GM21528 (cell line): ENCODE measurements around the gene TOMM6.
A peak's percentile ranks its signal among the peaks of the same experiment; 100 is the strongest.
"Not testable (repeated sequence)": the region's sequence is repeated elsewhere in the genome, so short reads cannot be mapped to it uniquely, and the experiment has no call there.

Experiments used
- ATAC-seq: cut with Tn5 transposase; IDR thresholded peaks from one replicate; pipeline ENCODE4 v1.9.1; 2021; ENCODE audit warnings: mild to moderate bottlenecking, moderate library complexity; ENCODE audit not compliant: unreplicated experiment, low FRiP score

Gene TOMM6

DNA sequence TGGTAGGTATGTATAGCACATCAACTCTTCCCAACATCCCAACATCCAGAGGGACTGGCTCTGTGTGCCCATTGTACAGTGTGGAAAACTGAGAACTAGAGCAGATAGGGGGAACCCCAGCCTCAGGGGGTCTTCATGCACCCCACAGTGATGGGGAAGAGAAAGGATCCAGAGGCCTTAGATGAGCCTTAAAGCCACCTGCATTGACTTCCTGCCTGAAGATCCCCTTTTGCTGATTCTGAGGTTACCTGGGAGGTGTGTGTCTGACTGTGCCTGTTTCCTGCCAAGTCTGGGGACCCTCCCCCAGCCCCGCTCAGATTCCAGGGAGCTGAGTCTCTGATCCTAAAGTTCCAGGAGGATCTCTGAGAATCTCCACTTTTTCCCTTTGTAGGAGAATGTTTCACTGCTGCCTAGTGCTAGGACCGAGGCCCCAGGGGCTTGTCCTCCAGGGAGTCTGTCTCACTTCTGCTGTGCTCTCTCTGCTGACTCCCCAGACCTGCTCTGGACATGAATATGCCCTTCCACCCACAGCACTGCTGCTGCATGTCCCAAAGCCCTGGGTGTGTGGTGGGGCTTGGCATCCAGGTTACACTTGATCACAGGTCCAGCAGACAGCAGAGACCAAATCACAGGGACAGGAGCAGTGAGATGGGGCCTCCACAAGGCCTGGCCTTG lies 27.5 kb upstream of the TOMM6 start:
- no peak for ATAC-seq

DNA sequence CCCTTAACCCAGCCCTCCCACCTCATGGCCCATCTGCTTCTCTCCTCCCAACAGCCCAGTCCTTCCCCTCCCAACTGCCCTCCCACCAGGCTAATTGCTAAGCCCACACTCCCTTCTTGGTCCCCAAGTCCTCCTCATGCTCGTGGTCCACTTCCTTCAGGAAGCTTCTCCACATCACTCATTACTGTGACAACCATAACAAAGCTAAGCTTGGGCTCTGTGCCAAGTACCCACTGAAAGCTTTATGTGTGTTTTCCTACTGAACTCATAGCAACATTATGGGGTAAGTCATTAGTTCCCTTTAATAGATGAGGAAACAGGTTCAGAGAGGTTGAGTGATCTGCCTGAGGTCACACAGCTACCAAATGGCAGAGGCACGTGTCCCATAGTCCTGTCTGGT lies 24.0 kb upstream of the TOMM6 start:
- no peak for ATAC-seq

DNA sequence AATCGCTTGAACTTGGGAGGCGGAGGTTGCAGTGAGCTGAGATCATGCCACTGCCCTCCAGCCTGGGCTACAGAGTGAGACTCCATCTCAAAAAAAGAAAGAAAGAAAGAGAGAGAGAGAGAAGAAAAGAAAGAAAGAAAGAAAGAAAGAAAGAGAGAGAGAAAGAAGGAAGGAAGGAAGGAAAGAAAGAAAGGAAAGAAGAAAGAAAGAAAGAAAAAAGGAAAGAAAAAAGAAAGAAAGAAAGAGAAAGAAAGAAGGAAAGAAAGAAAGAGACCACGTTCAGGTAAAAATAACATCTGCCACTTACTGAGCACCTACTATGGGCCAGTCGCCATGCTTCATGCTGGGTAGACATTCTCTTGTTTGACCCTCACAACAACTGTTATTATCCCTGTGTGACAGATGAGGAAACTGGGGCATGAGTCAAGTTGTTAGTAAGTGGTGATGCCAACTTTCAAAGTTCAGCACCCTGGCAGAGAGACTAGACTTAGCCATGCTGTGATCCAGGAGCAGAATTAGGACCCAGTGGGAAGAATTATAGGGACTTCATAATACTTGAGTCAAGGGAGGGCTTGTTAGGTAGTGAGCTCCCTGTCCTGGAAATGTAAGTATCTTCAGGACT lies 21.3 kb upstream of the TOMM6 start:
- ATAC-seq = not testable (repeated sequence)

DNA sequence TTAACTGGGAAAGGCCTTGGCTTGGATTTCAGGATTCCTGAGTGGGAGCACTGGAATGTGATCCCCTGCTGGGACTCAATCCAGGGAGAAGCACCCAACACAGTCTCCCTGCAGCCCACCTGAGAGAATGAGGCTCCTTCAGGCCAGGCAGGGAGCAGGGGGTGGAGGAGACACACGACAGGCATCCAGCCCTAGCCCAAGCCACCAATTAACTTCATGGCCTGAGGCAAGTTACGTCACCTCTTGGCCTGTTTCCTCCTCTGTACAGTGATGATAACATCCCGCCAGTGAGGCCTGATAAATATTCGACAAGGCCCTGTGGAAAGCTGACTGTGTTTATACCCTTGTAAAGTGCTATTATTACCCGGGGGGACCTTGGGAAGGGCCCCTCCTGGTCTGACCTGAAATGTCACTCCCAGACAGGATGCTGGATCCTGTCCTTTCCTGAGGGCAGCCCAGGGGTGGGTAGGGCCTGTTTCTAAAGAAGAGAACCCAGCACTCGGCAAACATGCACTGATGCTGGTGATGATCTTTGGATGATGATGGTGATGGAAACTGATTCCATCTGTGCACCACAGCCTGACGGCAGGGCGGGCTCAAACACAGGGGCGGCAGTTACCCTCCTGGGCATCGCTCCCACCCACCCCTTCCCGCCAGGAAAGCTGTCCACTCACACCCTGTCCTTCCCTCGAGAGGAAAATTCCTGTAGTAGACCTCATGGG lies 20.2 kb upstream of the TOMM6 start:
- ATAC-seq = no peak

DNA sequence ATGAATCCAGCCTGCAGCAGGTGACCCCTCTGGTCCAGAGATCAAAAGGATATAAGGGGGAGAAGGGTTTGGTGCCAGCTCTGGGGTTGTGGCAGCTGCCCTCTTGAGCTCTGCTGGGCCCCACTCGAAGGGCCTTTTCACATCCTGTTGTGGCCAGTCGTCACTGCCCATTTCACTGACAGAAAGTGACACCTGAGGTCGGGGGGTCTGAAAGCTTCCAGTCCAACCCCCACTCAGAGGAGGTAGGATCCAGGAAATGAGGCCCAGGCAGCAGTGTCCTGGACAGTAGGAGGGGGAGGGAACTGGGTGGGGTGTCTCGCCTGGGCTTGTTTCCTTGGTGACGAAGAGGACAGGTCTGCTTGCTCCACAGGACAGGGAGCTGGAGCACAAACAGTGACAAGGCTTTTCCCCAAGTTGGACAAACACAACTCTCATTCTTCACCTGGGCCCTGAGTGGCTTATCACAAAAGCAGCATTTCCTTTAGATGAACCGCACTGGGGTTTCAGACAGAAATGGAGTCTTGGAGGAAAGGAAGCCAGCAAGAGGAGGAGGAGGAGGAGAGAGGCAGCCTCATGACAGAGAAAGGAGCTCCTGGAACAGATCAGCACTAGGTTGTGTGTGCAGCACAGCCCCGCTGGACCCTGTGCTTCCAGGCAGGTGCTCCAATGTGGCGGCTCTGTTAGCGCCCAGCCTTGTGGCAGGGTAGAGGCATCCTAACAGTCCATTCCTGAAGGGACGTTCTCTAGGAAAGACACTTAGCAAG lies 18.8 kb upstream of the TOMM6 start:
- no peak for ATAC-seq

DNA sequence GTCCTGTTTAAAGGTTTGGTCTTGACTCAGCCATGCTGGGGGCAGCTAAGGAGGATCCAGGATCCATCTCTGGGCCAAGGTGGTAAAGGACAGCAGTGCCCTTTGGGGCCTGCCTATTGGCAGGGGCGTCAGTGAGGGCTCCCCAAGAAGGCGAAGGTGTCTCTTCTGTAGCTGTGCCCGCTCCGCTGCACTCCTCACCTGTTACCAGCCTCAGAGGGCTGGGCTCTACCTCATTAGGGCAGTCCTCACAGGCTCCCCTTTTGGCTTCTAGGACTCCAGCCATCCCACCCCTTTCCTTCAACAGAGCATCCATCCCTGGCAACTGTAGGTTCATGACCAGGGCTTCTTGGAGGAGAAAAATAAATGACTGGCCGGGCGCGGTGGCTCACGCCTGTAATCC lies 18.1 kb upstream of the TOMM6 start:
- ATAC-seq = no peak

DNA sequence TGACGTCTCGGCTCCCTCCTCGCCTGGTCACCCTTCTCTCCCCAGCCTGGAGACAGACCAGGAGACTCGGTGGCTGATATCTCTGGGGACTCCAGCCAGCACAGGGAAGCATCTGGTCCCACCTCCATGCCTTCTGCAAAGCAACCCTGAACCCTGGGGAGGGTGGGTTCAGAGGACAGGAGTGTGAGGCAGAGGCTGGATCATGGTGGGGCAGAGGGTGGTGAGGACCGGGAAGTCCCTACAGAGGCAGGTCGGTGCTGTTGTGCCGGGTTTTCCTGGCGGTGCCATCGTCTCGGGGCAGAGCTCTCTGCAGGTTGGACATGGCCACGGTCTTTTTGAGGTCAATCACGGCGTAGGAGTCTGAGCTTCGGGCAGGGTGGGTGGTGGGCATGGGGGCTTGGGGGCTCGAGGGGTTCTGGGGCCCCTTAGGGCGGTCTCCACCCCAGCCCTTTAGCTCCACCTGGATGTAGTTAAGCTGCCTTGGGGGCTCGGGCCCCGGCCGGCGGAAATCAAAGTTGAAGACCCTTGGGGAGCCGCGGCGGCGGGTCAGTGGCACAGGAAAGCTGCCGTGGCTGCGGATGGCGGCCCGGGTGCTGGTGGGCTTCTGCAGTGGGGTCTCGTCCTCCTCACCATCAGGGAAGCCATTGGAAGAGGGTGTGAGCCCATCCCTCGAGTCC lies 17.0 kb upstream of the TOMM6 start:
- ATAC-seq = no peak

DNA sequence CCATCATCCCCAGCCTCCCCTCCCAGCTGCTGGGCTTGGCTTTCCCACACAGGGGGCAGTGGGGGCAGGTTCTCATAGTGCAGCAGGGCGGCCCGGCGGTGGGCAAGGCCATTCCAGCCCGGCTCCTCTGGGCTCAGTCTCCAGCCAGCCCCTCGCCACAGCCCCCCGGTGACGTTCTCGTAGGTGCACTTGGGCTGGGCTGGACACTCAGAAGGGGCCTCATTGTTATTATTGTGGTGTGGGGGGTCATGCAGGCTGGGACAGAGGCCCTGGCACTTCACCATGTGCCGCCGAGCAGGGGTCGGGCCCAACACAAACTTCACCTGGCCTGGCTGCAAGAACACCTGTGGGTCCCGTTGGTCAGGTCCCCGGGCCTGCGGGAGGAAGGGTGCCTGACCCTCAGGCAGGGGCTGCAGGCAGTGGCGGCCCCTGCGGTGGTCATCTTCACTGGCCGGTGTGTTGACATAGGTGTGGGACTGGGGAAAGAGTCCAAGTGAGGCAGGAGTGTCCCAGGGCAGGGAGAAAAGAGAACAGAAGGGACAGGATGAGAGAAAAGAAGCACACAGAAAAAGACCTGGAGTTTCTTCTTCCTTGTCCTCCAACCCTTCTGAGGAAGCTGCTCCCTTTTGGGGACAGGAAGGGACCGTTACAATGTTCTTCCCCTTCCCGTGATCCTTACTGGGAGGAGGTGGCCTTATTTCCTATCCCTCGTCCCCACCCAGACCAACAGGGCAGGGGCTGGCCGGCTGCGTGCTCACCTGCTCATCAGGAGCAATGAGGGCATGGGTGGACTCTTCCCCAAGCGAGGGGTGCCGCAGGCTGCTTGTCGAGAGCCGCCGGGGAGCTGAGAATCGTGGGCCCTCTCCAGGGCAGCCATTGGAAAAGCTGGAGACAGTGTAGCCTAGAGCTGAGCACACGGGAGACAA lies 16.2 kb upstream of the TOMM6 start:
- ATAC-seq = no peak

DNA sequence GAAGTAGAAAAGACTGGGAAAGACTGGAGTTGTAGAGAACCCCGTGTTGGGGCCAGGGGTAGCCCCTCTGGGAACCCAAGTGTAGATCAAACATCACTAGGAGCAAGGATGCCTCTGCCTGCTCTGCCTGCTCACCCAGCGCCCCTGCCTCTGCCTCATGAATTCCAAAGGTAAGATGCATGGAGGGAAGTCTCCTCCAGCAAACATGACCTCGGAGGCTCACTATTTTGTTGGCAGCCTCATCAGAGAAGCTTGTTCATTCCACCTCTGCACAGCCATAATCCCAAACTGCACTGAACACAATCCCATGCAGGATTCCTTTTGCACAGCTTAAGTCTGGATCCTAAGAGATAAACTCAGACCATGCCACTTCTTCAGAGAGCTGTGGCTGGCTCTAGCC lies 12.7 kb upstream of the TOMM6 start:
- no peak for ATAC-seq

DNA sequence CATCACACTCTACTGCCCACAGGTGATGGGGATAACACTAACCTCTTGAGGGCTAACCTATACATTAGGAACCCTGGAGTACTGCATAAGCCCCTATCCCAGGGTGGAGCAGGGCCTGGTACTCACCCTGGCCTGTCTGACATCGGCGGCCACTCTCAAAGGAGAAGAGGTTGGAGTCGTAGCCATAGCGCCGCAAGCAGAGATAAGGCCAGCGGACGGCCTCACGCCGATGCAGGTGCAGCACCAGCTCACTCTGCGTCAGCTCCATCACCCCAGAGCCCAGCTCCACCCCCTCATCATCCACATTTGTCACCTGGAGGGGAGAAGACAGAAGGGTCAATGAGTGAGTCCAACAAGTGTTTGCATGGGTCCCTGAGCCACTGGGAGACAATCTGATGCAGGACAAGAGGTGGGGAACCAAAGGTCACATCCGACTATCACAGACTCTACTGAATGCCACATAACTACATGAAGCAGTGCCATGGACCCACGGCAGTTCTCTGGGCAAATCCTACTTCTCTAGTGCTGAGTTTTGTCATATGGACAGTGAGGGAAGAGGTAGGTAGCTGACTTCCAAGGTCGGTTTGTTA lies 12.1 kb upstream of the TOMM6 start:
- no peak for ATAC-seq

DNA sequence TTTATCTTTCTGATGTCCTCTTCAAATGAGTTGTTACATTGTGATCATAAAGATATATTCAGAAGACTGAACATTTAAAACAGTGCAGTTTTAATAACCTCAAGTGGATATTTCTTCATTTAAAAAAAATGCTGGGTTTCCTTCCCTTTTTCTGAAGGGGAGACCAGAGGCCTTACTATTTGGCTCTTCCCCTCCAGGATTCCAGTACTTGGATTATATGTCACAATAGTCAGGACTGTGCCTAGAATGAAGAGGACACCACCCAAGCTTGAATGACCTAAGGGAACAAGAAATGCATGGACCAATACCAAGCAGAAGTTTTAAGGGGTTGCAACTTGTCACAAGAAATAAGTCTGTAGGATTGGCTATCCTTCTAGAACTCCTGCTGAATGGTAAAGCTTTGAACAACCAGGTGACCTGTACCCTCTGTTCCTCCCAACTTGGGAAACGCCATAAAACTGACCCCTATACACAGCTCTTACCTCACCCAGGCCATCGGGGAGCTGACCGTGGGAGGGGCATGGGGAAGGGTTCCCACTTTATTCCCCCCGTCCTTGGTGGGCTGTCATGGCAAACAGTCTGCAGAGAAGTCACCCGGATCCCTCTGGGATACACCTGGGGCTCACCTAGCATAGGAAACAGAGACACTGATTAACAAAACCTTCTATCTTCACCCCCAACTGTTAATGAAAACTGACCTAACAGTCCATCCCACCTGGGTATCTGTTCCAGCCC lies 9.8 kb upstream of the TOMM6 start:
- no peak for ATAC-seq

DNA sequence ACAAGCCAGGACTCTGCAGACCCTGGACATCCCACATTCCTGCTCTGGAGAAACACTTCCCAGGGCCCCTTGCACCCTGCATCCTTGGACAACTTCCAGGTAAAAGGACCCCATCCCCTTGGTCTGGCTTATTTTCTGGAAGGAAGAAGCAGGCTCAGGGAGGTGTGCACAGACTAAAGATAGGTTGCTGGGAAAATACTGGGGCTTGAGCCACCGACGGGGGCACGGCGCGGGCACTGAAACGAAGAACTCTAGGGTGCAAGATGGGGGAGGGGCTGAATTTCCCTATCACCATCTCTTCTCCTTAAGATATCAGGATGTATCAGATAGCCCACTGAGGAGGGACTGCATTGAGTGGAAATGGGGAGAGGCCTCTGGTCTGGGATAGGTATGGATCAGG lies 8.6 kb upstream of the TOMM6 start:
- ATAC-seq = no peak

DNA sequence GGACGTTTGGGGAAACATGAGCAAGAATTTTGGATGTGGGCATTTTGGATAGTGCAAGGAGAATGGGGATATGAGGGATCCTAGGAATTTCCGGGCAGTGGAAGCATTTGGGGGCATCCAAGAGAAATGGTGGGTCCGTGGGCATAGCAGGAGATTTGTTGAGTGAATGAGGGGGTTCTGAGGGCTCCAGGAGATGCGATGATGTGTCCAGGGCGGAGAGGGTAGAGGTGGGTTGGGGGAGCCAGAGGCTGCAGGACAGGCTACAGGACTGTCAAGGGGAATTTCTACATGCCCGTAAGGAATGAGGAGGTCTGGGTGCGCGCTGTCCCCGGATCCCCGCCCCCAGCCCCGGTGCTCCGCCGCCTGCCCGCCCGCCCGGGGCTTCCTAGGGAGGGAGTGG lies 8.2 kb upstream of the TOMM6 start:
- ATAC-seq = peak; percentile 21

DNA sequence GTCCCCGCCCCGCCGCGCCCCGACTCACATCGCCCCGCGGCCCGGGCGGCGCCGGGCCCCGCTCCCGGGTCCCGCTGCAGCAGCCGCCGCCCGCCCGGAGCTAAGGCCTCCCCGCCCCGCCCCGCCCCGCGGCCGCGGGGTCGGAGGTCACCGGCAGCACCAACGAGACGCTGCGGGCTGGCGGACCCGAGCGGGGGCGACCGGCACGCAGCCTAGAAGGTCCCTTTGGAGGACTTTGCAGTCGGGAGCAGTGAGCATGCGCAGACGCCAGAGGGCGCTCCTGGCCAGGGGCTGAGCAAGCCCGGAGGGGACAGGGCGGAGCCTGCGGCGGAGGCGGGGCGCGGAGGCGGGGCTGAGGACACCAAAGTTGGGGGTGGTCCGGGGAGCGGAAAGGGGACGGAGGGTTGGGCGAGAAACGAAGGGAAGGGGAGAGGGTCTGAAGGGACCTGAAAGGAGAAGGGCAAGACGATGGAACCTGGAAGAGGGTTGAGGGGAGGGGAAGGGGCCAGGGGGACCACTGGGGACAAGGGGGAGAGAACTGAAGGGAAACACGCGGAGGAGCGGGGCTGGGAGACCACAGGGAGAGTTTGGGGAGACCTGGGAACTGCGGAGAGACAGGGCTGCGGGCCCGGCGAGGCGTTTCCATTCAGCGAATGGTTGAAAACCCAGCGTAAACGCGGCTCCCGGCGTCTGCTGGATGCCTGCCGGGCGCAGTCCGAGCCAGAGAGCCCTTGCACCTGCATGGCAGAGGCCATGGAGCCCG lies 7.5 kb upstream of the TOMM6 start, which contains the start of gene FRS3:
Gene FRS3 (minus strand): TSS at position 113 of the 763 bp plus-strand sequence. CDS start 2,913 bp downstream, outside the sequence.
- ATAC-seq = peak; percentile 94

DNA sequence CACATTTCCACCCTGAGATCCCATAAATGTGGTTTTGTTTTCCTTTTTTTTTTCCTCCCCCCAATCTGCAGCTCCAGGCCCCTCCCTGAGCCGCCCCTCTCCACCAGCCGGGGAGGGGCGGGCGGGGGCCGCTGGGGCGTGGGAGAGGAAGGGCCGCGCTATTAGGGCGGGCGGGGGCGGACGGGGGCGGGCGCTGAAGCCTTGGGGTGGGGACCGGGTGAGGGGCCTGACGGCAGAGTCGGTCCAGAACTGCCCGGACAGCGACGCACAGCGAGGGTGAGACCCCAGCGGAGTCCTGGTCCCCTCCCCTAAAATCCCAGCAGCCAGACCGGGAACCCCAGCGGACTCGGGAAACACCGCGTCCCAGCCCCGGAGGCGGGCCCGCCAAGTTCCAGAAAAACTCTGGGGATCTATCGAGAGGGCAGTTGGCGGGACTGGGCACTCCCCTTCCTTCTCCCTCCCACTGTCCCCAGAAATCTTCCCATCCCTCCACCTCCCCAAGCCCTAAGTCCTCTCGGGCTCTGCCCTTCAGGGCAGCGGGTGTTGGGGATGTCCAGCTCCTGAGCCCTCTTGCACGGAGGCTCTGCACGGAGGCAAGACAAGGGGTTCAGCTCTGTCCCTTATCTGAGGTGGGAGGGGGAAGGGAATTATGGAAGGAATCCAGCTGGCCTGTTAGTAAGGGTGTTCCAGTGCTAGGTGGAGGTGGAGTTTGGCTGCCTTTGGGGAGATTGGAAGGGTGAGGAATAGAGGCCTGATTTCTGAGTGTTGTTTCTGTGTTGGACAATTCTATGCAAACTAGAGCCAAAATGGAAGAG lies 6.7 kb upstream of the TOMM6 start, which contains the start of gene PRICKLE4:
Gene PRICKLE4 (plus strand): TSS at position 232 of the 815 bp plus-strand sequence. CDS start 2,692 bp downstream, outside the sequence.
- ATAC-seq = no peak

DNA sequence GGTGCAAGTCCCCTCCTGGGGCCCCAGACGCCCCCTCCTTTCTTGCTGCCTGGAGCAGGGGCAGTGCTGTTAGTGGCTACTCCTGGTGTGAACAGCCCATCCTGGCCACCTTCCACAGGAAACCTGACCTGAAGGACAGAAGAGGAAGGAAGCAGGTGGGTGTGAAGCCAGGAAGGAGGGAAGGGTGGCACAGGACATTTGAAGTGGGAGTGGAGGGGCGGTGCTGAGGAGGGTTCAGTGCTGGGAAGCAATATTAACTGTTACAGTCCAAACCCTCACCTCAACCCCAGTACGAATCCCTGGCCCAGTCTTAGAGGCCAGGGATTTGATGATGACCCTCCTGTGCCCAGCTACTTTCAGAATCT lies 6.1 kb upstream of the TOMM6 start:
- ATAC-seq = no peak
